ENCODE data around the gene AHDC1.
"Not testable (repeated sequence)": the region's sequence is repeated elsewhere in the genome, so short reads cannot be mapped to it uniquely, and the experiment has no call there.

Gene AHDC1

GRCh38 chr1:27603681-27604578, at the start of gene AHDC1:
TSS of gene AHDC1 (minus strand) at chr1:27604144. CDS start at chr1:27552115, 52,029 bp downstream.
- DNase-seq: peak; percentile 91

GRCh38 chr1:27652111-27652864, 48.3 kb upstream of the AHDC1 start:
- DNase-seq: no peak

- DNase-seq: no peak
These were observed 46.7 kb upstream of the AHDC1 start for GRCh38 chr1:27650539-27651175.

GRCh38 chr1:27650171-27650538, 46.2 kb upstream of the AHDC1 start:
- DNase-seq: no peak

GRCh38 chr1:27649306-27649635, 45.3 kb upstream of the AHDC1 start:
- DNase-seq: no peak

GRCh38 chr1:27648602-27649305, 44.8 kb upstream of the AHDC1 start:
- no peak for DNase-seq

GRCh38 chr1:27647328-27647727, 43.4 kb upstream of the AHDC1 start:
- DNase-seq: no peak

GRCh38 chr1:27646676-27647075, 42.7 kb upstream of the AHDC1 start:
- DNase-seq: no peak

GRCh38 chr1:27645071-27645415, 41.1 kb upstream of the AHDC1 start:
- no peak for DNase-seq

- no peak for DNase-seq
These were observed 40.6 kb upstream of the AHDC1 start for GRCh38 chr1:27644369-27645070.

GRCh38 chr1:27643600-27644368, 39.8 kb upstream of the AHDC1 start:
- peak; percentile 74 for DNase-seq

- DNase-seq: not testable (repeated sequence)
These were observed 36.6 kb upstream of the AHDC1 start for GRCh38 chr1:27640514-27640913.

GRCh38 chr1:27638805-27639204, 34.9 kb upstream of the AHDC1 start:
- no peak for DNase-seq

GRCh38 chr1:27638047-27638734, 34.2 kb upstream of the AHDC1 start:
- DNase-seq: no peak

GRCh38 chr1:27635396-27636142, 31.6 kb upstream of the AHDC1 start:
- DNase-seq: no peak

- DNase-seq: no peak
These were observed 31.0 kb upstream of the AHDC1 start, which contains the start of gene FGR for GRCh38 chr1:27634985-27635367. TSS of gene FGR (minus strand) at chr1:27635185. CDS start at chr1:27623916, 11,269 bp downstream.

- peak; percentile 55 for DNase-seq
These were observed 30.4 kb upstream of the AHDC1 start for GRCh38 chr1:27634177-27634984.

GRCh38 chr1:27633640-27634176, 29.8 kb upstream of the AHDC1 start:
- no peak for DNase-seq

- DNase-seq: no peak
These were observed 29.3 kb upstream of the AHDC1 start for GRCh38 chr1:27633298-27633610.

Measured in activated T-cell treated with anti-CD3 and anti-CD28 coated beads, Interleukin-2, amount 50 U/mL, for 1 hour (primary cell).